Measurements from ENCODE around the gene MVB12B.

The MVB12B gene

GRCh38 chr9:126494264-126494663 is 167.6 kb downstream of the MVB12B start:
- TF ChIP-seq CTCF (IDR thresholded peaks at IDR 0.05; ENCODE audit: control insufficient read depth, extremely low read depth, insufficient read depth) = no peak
- no peak for DNase-seq (ENCODE audit: low read depth)
- H3K4me3 ChIP-seq (ENCODE audit: low read depth, low read length) = no peak overlapping the region

GRCh38 chr9:126494746-126495145 is 168.1 kb downstream of the MVB12B start:
- DNase-seq (ENCODE audit: low read depth) = no peak
- no peak for TF ChIP-seq CTCF (IDR thresholded peaks at IDR 0.05; ENCODE audit: control insufficient read depth, extremely low read depth, insufficient read depth)

GRCh38 chr9:126495411-126496180 is 169.0 kb downstream of the MVB12B start:
- no peak for DNase-seq (ENCODE audit: low read depth)
- H3K4me3 ChIP-seq (ENCODE audit: low read depth, low read length) = no peak overlapping the region
- TF ChIP-seq CTCF (IDR thresholded peaks at IDR 0.05; ENCODE audit: control insufficient read depth, extremely low read depth, insufficient read depth) = no peak

More at GRCh38 chr9:126494746-126495145, 168.1 kb downstream of the MVB12B start:
- H3K4me3 ChIP-seq (ENCODE audit: low read depth, low read length) = no peak overlapping the region

GRCh38 chr9:126496181-126496576 is 169.6 kb downstream of the MVB12B start:
- DNase-seq (ENCODE audit: low read depth) = no peak
- no peak overlapping the region for H3K4me3 ChIP-seq (ENCODE audit: low read depth, low read length)
- TF ChIP-seq CTCF (IDR thresholded peaks at IDR 0.05; ENCODE audit: control insufficient read depth, extremely low read depth, insufficient read depth) = no peak

GRCh38 chr9:126496781-126497659 is 170.4 kb downstream of the MVB12B start:
- no peak for DNase-seq (ENCODE audit: low read depth)
- no peak for TF ChIP-seq CTCF (IDR thresholded peaks at IDR 0.05; ENCODE audit: control insufficient read depth, extremely low read depth, insufficient read depth)

GRCh38 chr9:126497660-126498275 is 171.1 kb downstream of the MVB12B start:
- no peak for DNase-seq (ENCODE audit: low read depth)
- no peak for TF ChIP-seq CTCF (IDR thresholded peaks at IDR 0.05; ENCODE audit: control insufficient read depth, extremely low read depth, insufficient read depth)
- H3K4me3 ChIP-seq (ENCODE audit: low read depth, low read length) = no peak overlapping the region

More at GRCh38 chr9:126496781-126497659, 170.4 kb downstream of the MVB12B start:
- H3K4me3 ChIP-seq (ENCODE audit: low read depth, low read length) = no peak overlapping the region

All from LNCaP clone FGC (cell line).